GM19239 (cell line): ENCODE measurements around the gene SCGB1C2.
"Not testable (repeated sequence)": the region's sequence is repeated elsewhere in the genome, so short reads cannot be mapped to it uniquely, and the experiment has no call there.

Source experiments
- DNase-seq: peaks from one replicate; pipeline ENCODE4 v3.0.0; 2011; ENCODE audit warnings: low spot score; ENCODE audit not compliant: insufficient read length
- FAIRE-seq: peaks from 2 replicates; lab custom pipeline; 2011; peaks lifted over from hg19 to GRCh38; lab: Jason Lieb, UNC

SCGB1C2 gene

GRCh38 chr17:164303-165235 lies 27.2 kb downstream of the SCGB1C2 start:
- DNase-seq (no peak), FAIRE-seq (no peak)

- FAIRE-seq (no peak), DNase-seq (no peak)
Measured at GRCh38 chr17:165939-166338, 28.6 kb downstream of the SCGB1C2 start.

GRCh38 chr17:168614-169013 lies 31.2 kb downstream of the SCGB1C2 start:
- not testable (repeated sequence) for FAIRE-seq, DNase-seq

GRCh38 chr17:170130-170670 lies 32.8 kb downstream of the SCGB1C2 start:
- DNase-seq (no peak), FAIRE-seq (no peak)

- no peak for DNase-seq
- FAIRE-seq: no peak
Measured at GRCh38 chr17:171871-172270, 34.5 kb downstream of the SCGB1C2 start.

GRCh38 chr17:172401-172800 lies 35.0 kb downstream of the SCGB1C2 start:
- FAIRE-seq (no peak), DNase-seq (no peak)

GRCh38 chr17:173166-173911 lies 36.0 kb downstream of the SCGB1C2 start:
- no peak for FAIRE-seq
- DNase-seq: no peak

- FAIRE-seq (no peak), DNase-seq (no peak)
Measured at GRCh38 chr17:177155-177554, 39.8 kb downstream of the SCGB1C2 start.

GRCh38 chr17:177762-178161 lies 40.4 kb downstream of the SCGB1C2 start:
- no peak for FAIRE-seq
- DNase-seq: no peak

- DNase-seq (no peak), FAIRE-seq (no peak)
Measured at GRCh38 chr17:178292-179065, 41.1 kb downstream of the SCGB1C2 start.

- DNase-seq: no peak
- no peak for FAIRE-seq
Measured at GRCh38 chr17:179066-179432, 41.7 kb downstream of the SCGB1C2 start.

GRCh38 chr17:179781-180380 lies 42.5 kb downstream of the SCGB1C2 start:
- no peak for FAIRE-seq
- DNase-seq: no peak

GRCh38 chr17:180381-181244 lies 43.2 kb downstream of the SCGB1C2 start:
- DNase-seq: no peak
- no peak for FAIRE-seq

GRCh38 chr17:181245-182049 lies 44.1 kb downstream of the SCGB1C2 start, which contains the start of gene DOC2B:
Gene DOC2B, minus strand, starts transcription at chr17:181650. Its CDS starts 171 bp downstream, at chr17:181479.
- FAIRE-seq (no peak), DNase-seq (no peak)

GRCh38 chr17:182050-182751 lies 44.8 kb downstream of the SCGB1C2 start:
- no peak for FAIRE-seq
- no peak for DNase-seq

GRCh38 chr17:183021-183420 lies 45.7 kb downstream of the SCGB1C2 start:
- FAIRE-seq: no peak
- no peak for DNase-seq

GRCh38 chr17:185445-186138 lies 48.2 kb downstream of the SCGB1C2 start:
- no peak for DNase-seq
- FAIRE-seq: no peak
